Daoy (cell line): Measurements from ENCODE around the gene DNLZ. TPM values are rescaled to one million over a fixed set of nuclear protein-coding genes. Genes with fewer than 3 reads are reported as not detected.

Experiments
- DNase-seq: peaks from one replicate; pipeline ENCODE4 v3.0.0-alpha.2; 2015; ENCODE audit warnings: low read depth
- total RNA-seq: library from RNA; depleted of rRNA; stranded (reverse); fragments of >200 nt; shearing (Covaris generic); gene quantifications from 2 replicates; pipeline ENCODE4 v1.2.3, GENCODE V29; 2014

DNLZ gene
- total RNA-seq, 1 experiment from 2014 or later, result 120 TPM

- DNase-seq, result no peak
Observed at GRCh38 chr9:136376457-136376856, 12.9 kb upstream of the DNLZ start.

DNA sequence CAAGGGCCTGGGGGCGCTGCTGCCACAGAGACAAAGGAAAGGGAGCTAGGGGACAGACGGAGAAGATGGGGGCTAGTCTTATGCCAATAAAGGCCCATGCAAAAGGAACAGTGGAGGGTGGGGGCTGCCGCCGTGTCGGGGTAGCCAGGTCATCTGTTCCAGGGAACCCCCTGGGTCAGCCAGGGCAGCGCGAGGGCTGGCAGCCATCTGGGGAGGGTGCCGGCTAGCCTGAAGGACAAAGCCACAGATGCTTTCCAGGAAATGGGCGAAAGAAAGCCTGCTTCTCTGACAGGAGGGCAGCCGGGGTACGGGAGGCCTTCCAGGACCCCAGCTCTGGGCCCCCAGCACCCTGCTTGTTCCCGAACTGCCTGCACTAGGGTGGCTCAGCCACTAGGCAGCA, 11.6 kb upstream of the DNLZ start:
- no peak for DNase-seq

- no peak for DNase-seq
Observed at GRCh38 chr9:136374183-136374575, 10.6 kb upstream of the DNLZ start.

DNA sequence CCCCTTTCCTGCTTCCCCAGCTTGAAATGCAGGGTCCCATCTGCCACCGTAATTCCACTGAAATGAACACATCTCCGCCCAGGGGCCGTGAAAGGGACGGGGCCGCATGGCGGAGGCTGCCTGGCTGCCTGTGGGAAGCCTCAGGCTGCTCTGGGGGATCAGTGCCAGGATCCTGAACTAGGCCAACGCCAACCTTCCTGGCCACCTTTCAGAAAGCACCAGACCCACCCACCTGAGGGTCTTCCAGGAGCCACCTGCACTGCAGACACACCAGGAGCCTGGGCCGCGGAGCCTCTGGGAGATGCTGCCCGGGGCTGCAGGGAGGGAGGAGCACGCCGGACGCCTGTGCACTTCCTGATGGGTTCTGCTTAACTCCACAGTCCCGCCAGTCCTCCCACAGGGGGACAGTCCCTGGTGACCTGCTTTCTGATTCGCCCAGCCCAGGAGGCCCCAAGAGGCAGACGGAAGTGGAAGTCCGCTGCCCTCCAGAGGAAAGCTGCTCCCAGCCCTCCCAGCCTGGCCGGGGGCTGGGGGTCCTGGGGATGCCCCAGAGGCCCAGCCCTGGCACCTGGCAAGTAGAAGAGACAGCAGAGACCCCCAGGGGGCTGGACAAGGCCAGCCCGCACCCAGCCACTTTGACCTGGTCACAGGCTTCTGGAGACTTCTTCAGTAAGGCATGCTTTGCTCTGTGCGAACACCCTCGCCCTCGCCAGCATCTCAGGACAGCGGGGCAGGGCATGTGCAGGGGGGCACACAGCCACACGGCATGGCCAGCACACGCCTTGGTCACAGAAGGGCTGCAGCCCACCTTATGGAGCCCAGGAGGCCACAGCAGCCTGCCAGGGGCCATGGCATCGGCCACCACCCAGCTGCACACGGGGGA, 10.0 kb upstream of the DNLZ start, which contains the start of gene CARD9:
CARD9 (minus strand) TSS at position 370 of the 883 bp plus-strand sequence. CDS start 1,591 bp downstream, outside the sequence.
- no peak for DNase-seq

- DNase-seq, result peak; percentile 57
Observed at GRCh38 chr9:136372561-136373299, 9.2 kb upstream of the DNLZ start.

DNA sequence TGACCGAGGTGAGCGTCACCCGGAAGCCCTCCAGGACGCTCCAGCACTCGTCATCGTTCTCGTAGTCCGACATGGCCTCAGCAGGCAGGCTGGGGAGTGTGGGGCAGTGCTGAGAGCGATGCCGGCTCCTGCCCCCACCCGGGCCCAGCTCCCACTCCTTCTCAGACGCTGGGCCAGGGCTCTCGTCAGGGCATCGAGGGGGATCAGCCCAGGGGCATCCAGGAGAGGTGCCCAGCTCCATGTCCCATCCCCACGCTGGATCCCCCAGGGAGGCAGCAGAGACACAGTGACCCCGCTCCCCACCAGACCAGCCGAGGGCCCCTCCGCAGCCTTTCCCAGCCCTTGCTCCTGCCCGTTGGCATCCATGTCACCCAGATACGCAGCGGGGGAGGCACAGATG, 8.5 kb upstream of the DNLZ start:
- no peak for DNase-seq

DNA sequence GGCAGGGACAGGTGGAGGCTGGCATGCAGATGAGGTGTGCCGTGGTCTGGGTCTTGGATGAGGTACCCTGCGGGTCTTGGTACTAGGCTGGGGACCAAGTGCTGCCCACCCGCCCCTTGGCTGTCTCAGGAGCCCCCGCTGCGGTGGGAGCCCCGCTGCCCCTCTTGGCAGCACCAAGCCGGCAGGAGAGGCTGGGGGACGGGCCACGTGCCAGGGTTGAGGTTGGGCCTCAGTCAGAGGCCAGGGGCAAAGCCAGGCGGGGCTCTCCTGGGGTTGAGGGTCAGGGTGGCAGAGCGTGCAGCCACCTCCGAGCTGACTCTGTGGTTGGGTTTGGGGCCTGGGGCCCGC, 8.0 kb upstream of the DNLZ start:
- DNase-seq, result no peak

DNA sequence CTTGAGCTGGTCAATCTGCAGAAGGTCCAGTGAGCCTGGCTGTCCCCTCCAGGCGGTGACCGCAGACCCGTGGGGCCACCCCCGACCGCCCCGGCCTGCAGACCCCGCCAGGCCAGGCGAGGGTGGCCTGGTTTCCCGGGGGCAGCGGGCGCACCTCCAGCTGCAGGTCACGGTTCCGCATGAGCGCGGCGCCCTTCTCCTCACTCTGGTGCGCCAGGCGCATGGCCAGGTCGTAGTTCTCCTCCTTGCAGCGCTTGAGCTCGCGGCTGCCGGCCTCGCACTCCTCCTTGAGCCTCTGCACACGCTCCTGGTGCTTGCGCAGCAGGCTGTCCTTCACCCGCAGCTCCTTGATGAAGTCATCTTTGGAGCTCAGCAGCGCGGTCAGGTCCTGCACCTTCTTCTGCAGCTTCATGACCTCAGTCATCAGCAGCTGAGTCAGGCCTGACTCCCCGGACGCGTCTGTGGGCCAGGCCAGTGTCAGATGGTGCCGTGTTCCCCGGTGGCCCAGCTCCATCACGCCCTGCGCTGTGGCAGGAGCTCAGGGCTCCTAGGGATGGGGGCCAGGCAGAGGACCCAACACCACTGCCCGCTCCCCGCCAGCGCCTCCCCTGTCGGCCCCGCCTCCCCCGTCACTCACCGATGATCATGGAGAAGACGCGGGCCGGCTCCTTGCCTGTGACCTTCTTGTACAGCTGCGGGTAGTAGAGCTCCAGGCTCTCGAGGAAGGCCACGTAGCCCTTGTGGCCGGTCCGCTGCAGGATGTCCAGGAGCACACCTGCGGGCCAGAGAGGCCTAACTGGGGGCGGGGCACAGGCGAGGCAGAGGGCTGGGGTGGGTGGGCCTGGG, 7.4 kb upstream of the DNLZ start:
- no peak for DNase-seq

GRCh38 chr9:136370037-136370436, 6.5 kb upstream of the DNLZ start:
- no peak for DNase-seq

DNA sequence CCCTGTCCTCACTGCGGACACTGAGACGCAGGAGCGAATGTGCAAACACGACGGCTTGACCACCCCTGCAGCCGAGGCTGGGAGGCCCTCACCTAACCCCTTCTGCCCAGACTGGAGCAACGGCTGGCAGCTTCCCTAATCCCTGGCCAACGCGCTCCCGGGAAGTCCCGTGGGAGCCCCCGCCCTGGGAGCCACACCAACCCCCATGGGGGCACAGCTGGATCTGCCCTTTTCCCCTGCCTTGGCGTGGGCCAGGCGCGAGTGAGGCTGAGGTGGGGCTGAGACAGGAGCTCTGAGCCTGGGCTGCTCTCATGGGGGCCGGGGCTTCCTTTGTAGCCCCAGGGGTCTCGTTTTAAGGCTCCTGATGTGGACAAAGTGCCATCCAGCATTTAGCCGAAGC, 4.6 kb upstream of the DNLZ start:
- no peak for DNase-seq

DNA sequence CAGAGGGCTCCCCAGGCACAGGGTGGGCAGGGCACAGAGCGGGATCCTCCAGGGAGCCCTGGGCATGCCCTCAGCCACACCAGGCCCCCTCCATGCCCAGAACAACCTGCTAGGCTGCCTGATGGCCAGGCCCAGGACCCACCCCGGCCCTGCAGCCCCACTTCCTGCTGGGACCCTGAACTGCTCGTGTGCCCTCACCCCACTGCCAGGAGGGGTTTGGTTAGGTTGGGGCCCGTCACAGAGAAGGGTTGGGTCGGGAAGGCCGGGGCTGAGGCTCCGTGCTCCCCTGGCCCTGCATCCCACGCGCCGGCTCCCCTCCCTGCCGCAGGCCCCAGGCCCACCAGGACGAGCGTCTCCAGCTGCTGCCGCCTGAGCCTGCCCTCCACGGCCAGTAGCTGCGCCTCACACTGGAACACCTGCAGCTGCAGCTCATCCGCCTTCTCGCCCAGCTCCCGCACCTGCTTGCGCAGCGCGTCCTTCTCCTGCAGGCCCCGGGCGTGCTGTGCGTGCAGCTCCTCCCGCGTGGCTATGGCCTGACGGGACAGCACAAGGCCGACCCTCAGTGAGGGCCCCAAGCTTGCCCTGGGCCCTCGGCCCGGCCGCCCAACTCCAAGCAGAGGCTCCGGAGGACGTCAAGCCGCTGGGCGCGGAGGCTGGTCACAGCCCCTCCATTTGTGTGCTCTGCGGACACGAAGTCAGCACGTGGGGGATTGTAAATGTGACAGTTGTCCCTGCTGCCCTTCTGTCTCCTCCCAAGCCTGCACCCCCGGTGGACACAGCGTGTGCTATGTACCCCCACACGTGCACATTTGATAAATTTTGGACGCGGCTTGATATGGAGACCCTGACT, 4.0 kb upstream of the DNLZ start:
- no peak for DNase-seq

DNA sequence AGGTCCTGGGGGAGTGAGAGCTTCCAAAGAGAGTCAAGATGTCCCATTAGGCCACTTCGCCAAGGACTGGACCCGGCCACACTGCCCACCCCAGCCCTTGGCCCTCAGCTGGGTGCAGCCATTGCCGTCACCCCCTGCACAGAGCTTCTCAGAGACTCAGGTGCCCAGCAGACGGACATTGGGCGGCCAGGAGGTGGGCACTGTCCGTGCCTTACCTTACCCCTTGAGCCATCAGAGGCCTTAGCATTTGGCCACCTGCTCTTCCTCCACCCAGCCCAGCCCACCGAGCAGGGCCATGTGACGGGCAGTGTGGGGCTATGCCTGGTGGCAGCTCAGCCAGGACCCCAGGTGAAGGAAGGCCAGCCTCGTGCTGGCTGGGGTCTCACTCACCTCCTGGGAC, 3.3 kb upstream of the DNLZ start:
- DNase-seq, result no peak

DNA sequence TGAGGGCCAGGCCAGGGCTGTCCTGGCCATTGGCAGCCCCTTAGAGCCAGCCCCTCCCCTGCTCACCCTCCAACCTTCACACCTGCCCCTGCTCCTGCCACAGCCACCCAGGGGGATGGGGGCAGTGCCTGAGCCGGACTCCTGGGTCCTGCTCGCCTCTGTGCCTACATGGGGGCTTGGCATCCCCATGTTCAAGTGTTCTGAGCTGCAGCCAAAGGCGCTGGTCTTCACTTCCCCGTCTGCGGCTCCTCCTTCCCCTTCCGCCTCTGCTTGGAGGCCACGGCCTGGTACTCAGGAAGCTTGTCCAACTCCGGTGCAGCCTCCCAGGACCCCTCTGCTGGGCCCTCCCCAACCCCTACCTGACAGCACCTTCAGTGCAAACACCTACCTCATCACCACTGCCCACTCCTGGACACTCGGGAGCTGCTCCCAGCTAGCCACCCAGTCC, 2.3 kb upstream of the DNLZ start:
- DNase-seq, result no peak

GRCh38 chr9:136364942-136365774, 1.6 kb upstream of the DNLZ start:
- DNase-seq, result no peak

DNA sequence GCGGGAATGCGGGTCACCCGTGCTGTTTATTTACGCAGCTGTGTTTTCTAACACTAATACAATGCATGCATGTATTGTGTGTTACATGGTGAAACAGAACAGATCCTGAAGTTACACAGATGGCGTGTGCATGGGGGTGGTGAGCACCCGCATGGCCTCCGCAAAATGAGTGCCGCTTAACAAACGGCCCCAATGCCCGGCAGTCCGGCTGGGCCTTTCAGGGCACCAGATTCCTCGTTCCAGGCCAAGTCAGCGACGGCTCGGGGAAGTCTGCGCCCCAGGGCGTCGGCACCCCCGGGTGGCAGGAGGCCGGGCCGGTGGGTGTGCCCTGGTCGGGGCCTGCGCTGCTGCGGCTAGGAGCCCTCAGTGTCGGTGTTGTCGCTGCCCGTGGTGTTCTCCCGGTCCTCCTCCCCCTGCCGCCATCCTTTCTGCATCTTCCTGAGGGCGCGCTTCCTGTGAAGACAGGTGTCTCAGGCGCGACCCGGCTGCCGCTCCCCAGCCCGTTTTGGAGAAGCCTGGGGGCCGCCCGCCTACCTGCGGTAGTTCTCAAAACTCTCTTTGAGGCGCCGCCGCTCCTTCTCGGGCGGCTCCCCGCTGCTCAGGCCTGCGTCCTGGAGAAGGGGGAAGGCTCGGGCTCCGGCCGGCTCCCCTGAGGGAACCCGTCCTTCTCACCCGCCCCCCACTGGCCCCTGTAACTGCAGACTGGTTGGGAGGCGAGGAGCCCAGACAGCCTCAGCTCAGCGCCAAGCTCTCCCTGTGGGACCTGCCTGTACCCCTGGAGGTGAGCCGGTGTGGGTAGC, 605 bp upstream of the DNLZ start:
- DNase-seq, result no peak

DNA sequence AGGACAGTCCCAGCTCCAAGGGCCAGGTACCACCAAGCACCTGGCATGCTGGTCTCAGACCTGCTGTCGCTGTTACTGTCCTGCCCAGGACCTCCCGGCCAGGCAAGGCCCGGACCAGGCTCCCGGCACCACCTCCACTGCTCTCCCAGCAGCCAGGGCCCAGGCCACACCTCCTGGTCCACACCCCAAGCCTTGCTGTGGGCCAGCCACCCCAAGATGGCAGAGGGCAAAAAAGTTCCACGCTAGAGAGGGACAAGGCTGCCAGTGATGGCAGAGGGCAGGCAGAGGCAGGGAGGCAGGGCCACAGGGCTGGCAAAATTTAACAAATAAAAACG, 1.1 kb downstream of the DNLZ start:
- no peak for DNase-seq

DNA sequence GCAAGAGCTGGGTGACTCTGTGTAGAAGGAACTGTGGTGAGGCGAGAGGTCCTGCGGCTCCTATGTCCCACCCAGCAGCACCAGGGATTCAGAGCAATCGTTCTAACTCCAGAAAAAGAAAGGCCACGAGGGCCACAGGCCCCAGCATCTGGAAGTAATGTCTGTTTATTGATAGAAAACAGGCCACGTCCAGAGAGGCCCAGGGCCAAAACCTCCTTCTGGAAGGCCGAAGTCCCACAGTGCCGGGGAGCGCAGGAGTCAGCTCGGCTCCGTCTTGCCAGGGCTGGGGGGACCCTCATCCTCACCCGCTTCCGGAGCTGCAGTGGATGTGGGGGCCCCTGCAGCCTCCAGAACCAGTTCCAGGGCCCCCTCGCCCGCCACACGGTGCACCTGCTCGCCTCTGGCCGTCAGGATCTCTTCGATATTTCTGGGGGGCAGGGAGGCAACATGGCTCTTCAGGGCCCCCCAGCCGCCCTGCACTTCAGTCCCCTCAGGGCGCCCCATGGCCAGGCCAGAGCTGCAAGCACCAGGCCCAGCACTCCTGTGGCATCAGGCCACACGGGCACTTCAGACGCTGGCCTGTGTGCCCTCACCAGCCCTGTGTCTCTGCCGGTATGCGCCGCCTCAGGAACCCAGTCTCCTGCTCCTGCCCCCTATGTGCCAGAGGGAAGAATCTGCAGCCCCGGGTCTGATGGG, 1.6 kb downstream of the DNLZ start:
- DNase-seq, result no peak

GRCh38 chr9:136361047-136361753, 2.3 kb downstream of the DNLZ start:
- no peak for DNase-seq
